Right hindlimb (tissue), 1 donor: ENCODE data around the gene SHANK1.

Experiments used
- DNase-seq: peaks from one replicate; pipeline ENCODE4 v3.0.0-alpha.2; 2018

SHANK1 gene

GRCh38 chr19:50679177-50680125, 40.2 kb downstream of the SHANK1 start:
- peak; percentile 81 for DNase-seq

GRCh38 chr19:50678323-50678722, 41.3 kb downstream of the SHANK1 start:
- no peak for DNase-seq

DNA sequence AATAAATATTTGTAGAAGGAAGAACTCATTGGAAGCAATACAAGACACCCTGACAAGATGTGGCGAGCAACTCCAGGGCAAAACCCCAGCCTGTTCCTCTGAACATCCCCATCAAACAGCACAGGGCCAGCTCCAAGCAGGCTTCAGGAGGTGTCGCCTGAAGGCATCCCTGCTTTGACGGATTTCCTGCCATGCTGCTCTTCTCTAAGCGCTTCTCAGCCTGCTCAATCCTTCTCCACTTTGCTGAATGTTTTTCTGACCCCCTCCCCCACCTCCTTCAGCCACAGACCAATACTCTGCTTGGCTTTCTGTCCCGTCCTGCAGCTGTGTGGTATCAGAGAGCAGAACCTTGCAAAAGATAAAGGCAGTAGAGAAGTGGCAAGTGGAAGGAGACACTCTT, 42.0 kb downstream of the SHANK1 start:
- DNase-seq, result no peak

GRCh38 chr19:50676625-50677197, 42.9 kb downstream of the SHANK1 start:
- no peak for DNase-seq

DNA sequence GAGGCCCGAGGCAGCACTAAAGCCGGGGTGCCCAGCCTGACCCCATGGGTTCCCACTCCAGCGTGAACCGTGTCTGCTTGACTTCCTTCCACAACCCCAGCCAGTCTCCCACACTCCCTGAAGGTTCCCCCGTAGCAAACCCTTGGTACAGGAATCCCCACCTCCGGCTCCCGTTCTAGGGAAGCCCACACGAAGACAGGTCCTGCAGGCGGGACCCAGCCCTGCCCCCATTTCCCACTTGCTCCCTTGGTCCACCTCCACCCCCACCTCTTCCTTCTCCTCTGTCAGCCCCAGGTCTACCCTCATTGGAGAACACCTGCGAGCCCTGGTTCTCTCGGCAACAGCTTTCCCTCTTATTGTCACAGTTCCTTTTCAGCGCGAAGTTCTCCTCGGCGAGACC, 46.5 kb downstream of the SHANK1 start:
- DNase-seq, result no peak

GRCh38 chr19:50670102-50670380, 49.6 kb downstream of the SHANK1 start:
- no peak for DNase-seq

- DNase-seq, result no peak
Measured at GRCh38 chr19:50669302-50670101, 50.1 kb downstream of the SHANK1 start.

- no peak for DNase-seq
Measured at GRCh38 chr19:50668879-50669278, 50.7 kb downstream of the SHANK1 start.

DNA sequence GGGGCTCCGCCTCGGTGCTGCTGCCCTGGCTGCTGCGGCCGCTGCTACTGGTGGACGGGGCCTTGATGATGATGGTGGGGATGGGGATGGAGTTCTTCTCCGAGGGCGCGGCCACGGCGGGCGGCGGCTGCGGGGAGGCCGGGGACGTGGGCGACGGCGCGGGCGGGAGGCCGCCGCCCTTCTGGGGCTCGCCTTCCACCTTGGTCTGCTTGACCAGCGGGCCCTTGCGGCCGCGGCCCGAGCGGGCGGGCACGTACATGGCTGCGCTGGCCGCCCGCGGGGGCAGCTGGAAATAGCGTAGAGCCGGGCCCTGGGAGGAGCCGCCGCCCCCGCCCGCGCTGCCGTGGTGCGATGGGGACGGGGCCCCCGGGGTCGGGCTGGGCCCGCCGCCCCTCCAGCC, 51.2 kb downstream of the SHANK1 start:
- DNase-seq, result no peak

DNA sequence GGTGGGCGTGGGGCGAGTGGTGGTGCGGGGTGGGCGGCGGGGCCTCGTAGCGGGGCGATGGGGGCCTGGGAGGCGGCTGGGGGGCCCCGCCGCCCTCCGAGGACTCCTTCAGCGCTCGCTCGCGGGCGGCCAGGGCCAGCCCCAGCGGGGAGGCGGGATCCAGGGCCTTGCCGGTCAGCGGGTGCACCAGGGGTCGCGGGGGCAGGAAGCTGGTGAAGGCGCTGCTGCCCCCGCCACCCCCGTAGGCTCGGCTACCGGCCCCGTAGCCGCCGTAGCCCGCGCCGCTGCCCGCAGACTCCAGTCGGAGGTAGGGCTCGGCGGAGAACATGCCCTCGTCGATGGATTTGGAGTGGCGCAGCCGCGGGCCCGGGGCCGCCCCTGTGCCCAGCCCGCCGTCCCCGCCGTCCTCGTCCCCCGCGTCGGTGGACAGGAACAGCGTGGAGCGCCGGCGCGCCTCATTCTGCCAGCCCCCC, 51.8 kb downstream of the SHANK1 start:
- DNase-seq, result no peak

- DNase-seq, result no peak
Measured at GRCh38 chr19:50667177-50667758, 52.3 kb downstream of the SHANK1 start.

GRCh38 chr19:50666346-50667176, 53.0 kb downstream of the SHANK1 start:
- no peak for DNase-seq

- no peak for DNase-seq
Measured at GRCh38 chr19:50664204-50664603, 55.4 kb downstream of the SHANK1 start.

GRCh38 chr19:50663482-50663790, 56.2 kb downstream of the SHANK1 start:
- no peak for DNase-seq

GRCh38 chr19:50662651-50663481, 56.7 kb downstream of the SHANK1 start:
- no peak for DNase-seq

DNA sequence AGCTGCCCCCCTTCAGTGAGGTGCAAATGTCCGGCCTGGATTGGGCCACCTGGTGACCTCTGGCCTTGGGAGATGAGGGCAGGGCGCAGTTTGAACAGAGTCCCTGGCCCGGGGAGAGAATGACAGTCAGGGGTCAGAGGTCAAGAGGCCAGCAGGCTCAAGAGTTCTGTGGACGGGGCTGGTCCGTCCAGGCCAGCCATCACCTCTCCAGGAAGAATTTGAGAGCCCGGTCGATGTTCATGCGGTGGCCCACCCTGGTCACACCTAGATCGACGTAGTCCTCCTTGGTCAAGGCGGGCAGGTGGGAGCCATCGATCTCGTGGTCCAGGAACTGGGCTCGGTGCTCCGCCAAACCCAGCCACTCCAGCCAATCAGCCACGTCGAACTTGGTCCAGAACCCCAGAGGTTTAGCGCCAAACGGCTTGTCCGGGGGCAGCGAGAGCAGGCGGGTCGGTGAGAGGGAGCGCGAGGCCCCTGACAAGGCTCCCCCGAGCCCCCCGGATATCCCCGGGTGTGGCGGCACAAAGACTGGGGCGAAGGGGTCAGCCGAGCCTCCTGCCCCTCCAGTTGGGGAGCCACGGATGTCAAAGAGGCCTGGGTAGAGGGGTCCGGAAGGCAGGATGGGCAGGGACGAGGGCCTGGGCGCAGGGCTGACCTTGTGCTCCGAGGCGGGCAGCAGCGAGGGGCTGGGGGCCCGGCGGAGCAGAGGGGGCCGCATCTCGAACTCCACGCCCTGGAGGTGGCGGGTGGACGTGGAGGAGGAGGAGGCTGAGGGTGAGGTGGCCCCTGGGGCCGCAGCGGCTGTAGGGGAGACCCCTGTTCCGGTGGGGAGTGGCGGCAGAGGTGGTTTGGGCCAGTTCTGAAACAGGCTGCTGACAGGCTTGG, 57.6 kb downstream of the SHANK1 start:
- no peak for DNase-seq

- no peak for DNase-seq
Measured at GRCh38 chr19:50661023-50661422, 58.6 kb downstream of the SHANK1 start.

GRCh38 chr19:50660088-50660366, 59.6 kb downstream of the SHANK1 start:
- DNase-seq, result no peak

DNA sequence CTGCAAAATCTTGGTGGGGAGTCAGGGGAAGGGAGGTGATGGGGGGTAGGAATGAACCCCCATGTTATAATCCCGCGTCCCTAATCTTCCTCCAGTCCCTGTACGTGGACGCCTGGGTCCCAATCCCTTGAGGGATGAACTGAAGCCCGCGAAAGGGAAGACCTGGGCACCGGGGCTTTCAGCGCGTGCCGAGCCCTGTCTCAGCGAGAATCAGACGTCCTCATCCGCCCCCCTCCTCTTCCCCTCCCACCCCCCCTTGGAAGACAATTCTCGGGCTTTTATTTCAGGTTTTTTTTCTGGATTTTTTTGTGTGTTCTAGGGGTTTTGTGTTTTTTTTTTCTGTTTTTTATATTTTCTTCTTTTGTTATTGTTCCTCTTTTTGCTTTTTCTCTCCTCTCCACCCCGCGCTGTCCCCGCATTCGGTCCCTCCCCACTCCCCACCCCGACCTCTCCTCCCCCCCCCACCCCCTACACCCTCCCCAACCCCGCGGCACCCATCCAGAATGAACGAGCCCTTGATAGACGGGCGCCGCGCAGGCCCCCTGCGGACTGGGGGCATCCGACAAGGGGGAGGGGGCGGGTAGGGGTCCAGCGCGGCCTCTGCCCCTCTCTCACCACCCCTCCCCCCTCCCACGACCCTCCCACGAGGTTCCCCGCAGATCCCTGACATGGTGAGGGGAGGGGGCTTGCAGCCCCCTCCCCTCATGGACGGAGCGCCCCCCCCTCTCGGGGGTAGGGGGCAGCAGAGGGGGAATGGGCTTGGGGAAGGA, 60.1 kb downstream of the SHANK1 start:
- no peak for DNase-seq
